HEK293T (cell line): ENCODE data around the gene TAS2R60.
A peak's percentile ranks its signal among the peaks of the same experiment; 100 is the strongest.
"Not testable (repeated sequence)": the region's sequence is repeated elsewhere in the genome, so short reads cannot be mapped to it uniquely, and the experiment has no call there.

Experiments
- CTCF ChIA-PET: fragments of 350-600 bp; formaldehyde crosslinking; extraction: SDS; loops from one replicate; lab custom pipeline; 2021; ENCODE audit warnings: antibody characterized with exemption, inconsistent platforms; lab: Yijun Ruan, JAX
- POLR2A ChIA-PET: fragments of 350-600 bp; formaldehyde crosslinking; extraction: SDS; loops from one replicate; lab custom pipeline; 2020; ENCODE audit warnings: antibody characterized with exemption, inconsistent platforms; lab: Yijun Ruan, JAX
- DNase-seq: peaks from one replicate; pipeline ENCODE4 v3.0.0; 2012; ENCODE audit warnings: mixed read lengths; ENCODE audit errors: extremely low spot score
- ARNT ChIP-seq: fragments of 450-650 bp; IDR thresholded peaks from 2 replicates; pipeline ENCODE4 v1.6.1; 2017; ENCODE audit warnings: mild to moderate bottlenecking
- BHLHE40 ChIP-seq: fragments of 450-650 bp; IDR thresholded peaks from 2 replicates; pipeline ENCODE4 v1.6.1; 2016; ENCODE audit warnings: mild to moderate bottlenecking, moderate library complexity, borderline replicate concordance
- CTBP1 ChIP-seq: fragments of 450-650 bp; IDR thresholded peaks from 2 replicates; pipeline ENCODE4 v1.6.1; 2016; ENCODE audit warnings: borderline replicate concordance
- ELF4 ChIP-seq: fragments of 450-650 bp; IDR thresholded peaks from 2 replicates; pipeline ENCODE4 v1.6.1; 2017; ENCODE audit warnings: antibody characterized with exemption
- FOXA1 ChIP-seq: fragments of 450-650 bp; IDR thresholded peaks from 2 replicates; pipeline ENCODE4 v1.6.1; 2016; ENCODE audit warnings: mild to moderate bottlenecking
- FOXK2 ChIP-seq: fragments of 450-650 bp; IDR thresholded peaks from 2 replicates; pipeline ENCODE4 v1.6.1; 2016; ENCODE audit warnings: mild to moderate bottlenecking
- FOXM1 ChIP-seq: fragments of 450-650 bp; IDR thresholded peaks from 2 replicates; pipeline ENCODE4 v1.6.1; 2017; ENCODE audit warnings: mild to moderate bottlenecking, borderline replicate concordance
- HDGF ChIP-seq: fragments of 450-650 bp; IDR thresholded peaks from 2 replicates; pipeline ENCODE4 v1.6.1; 2017; ENCODE audit warnings: antibody characterized with exemption, borderline replicate concordance
- L3MBTL2 ChIP-seq: fragments of 450-650 bp; conservative IDR thresholded peaks from 2 replicates; pipeline ENCODE4 v1.6.1; 2016; ENCODE audit warnings: mild to moderate bottlenecking
- LEF1 ChIP-seq: fragments of 450-650 bp; IDR thresholded peaks from 2 replicates; pipeline ENCODE4 v1.6.1; 2017; ENCODE audit warnings: mild to moderate bottlenecking, borderline replicate concordance
- NFRKB ChIP-seq: fragments of 450-650 bp; IDR thresholded peaks from 2 replicates; pipeline ENCODE4 v1.6.1; 2016; ENCODE audit warnings: mild to moderate bottlenecking, moderate library complexity
- SP1 ChIP-seq: fragments of 450-650 bp; IDR thresholded peaks from 2 replicates; pipeline ENCODE4 v1.6.1; 2017
- SUZ12 ChIP-seq: fragments of 450-650 bp; IDR thresholded peaks from 2 replicates; pipeline ENCODE4 v1.6.1; 2016; ENCODE audit warnings: mild to moderate bottlenecking
- TARDBP ChIP-seq: fragments of 450-650 bp; IDR thresholded peaks from 2 replicates; pipeline ENCODE4 v1.6.1; 2016
- ZNF384 ChIP-seq: fragments of 450-650 bp; IDR thresholded peaks from 2 replicates; pipeline ENCODE4 v1.6.1; 2016
- TF ChIP-seq, protein P1 (sequence below): fragments of 450-650 bp; IDR thresholded peaks from 2 replicates; pipeline ENCODE4 v1.6.1; 2016

Gene TAS2R60

DNA sequence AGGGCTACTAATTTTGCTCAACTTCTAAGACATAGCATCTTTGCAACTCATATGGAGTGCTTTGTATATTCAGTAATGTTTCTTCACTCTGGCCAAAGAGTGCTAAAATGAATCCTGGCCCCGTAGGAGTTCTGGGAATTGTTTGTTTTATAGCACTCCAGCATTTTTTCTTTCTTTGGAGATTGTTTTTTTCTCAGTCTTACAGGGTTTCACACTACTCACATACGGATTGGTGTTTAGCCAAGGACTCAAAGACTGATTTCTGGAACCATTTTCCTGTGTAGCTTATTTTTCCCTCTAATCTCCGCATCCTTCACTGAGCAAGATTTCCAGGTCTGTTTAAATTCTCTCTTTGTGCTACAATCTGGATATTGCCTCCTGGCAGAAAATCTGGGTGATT is 40.9 kb downstream of the TAS2R60 start:
- POLR2A ChIA-PET, result no interaction called here
- no peak for DNase-seq
- CTCF ChIA-PET, result no interaction called here

DNA sequence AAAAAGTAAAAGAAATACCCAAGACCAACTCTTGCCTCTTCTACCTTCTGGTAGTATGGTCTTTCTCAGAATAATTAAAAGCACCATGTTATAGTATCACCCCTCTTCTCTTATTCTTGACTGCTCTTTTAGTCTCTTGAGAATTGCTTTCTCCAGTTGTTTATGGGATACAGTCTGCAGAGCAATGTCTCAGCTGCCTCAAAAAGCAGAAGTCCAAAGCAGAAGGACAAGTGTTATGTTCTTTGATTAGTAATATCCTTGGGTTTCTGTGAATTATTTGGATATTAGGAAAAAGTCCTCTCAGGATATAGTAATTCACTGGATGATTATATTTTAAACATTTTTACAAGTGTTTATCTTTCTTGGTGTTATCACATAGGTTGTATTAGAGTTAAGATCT is 41.8 kb downstream of the TAS2R60 start:
- CTCF ChIA-PET, result no interaction called here
- POLR2A ChIA-PET, result no interaction called here
- TF ChIP-seq LEF1 (no peak), BHLHE40 (no peak), ZNF384 (no peak), L3MBTL2 (no peak), NFRKB (no peak), FOXM1 (no peak), FOXK2 (no peak), TARDBP (no peak), SP1 (no peak)
- no peak for DNase-seq

More for the DNA sequence above, 40.9 kb downstream of the TAS2R60 start:
- TF ChIP-seq FOXM1 (no peak), NFRKB (no peak), ZNF384 (no peak), SP1 (no peak), HDGF (no peak), L3MBTL2 (no peak), FOXA1 (no peak)
- TF ChIP-seq, protein P1, sequence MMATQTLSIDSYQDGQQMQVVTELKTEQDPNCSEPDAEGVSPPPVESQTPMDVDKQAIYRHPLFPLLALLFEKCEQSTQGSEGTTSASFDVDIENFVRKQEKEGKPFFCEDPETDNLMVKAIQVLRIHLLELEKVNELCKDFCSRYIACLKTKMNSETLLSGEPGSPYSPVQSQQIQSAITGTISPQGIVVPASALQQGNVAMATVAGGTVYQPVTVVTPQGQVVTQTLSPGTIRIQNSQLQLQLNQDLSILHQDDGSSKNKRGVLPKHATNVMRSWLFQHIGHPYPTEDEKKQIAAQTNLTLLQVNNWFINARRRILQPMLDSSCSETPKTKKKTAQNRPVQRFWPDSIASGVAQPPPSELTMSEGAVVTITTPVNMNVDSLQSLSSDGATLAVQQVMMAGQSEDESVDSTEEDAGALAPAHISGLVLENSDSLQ, result no peak

DNA sequence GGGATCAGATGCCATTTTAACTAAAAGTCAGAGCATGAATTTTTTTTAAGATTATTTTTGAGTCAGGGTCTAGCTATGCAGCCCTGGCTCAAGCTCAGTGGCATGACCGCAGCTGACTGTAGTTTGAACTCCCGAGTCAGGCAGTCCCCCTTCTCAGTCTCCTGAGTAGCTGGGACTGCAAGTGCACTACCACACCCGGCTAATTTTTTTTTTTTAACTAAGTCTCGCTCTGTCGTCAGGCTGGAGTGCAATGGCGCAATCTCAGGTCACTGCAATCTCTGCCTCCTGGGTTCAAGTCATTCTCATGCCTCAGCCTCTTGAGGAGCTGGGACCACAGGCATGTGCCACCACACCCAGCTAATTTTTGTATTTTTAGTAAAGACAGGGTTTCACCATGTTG is 42.2 kb downstream of the TAS2R60 start:
- ChIA-PET CTCF (no interaction called here), POLR2A (no interaction called here)
- TF ChIP-seq FOXK2 (no peak), SP1 (no peak), ZNF384 (no peak), ARNT (no peak), CTBP1 (no peak), FOXA1 (no peak), NFRKB (no peak), HDGF (no peak), TARDBP (no peak), BHLHE40 (no peak), ELF4 (no peak), SUZ12 (no peak), L3MBTL2 (no peak), LEF1 (no peak), FOXM1 (no peak)
- TF ChIP-seq, protein P1, result no peak
- no peak for DNase-seq

DNA sequence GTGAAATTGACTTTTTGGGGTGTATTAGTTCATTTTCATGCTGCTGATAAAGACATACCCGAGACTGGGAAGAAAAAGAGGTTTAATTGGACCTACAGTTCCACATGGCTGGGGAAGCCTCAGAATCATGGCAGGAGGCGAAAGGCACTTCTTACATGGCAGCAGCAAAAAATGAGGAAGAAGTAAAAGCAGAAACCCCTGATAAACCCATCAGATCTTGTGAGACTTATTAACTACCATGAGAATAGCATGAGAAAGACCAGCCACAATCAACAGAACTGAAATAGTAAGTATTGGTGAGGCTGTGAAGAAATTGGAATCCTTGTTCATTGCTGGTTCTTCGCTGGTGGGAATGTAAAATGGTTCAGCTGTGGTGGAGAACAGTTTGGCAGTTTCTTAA is 43.0 kb downstream of the TAS2R60 start:
- CTCF ChIA-PET, POLR2A ChIA-PET: not testable (repeated sequence)

DNA sequence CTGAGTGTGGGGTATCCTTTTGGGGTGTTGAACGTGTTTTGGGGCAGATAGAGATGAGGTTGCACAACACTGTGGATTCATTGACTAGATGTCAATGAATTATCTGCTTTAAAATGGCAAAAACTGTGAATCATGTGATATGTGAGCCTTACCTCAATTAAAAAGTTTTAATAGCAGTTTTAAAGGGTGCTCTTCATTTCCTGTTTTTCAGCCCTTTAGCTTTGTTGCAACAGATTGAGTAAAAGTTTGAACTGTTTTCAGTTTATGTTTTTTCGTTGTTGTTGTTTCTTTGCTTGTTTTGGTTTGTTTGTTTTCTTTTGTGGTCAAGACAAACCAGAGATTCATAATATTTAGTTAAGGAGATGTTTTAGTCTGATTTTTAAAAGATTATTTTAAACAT is 43.8 kb downstream of the TAS2R60 start:
- ChIA-PET CTCF (interaction anchor here (0.6 kb wide), 1 partner anchor 15 kb away, joined by 3 read pairs; no protein-coding TSS in a partner anchor), POLR2A (no interaction called here)
- TF ChIP-seq L3MBTL2, result no peak
- no peak for TF ChIP-seq BHLHE40
- TF ChIP-seq FOXK2, result no peak
- no peak for TF ChIP-seq ARNT
- TF ChIP-seq TARDBP, result no peak
- TF ChIP-seq FOXM1, result no peak
- no peak for TF ChIP-seq FOXA1
- TF ChIP-seq, protein P1, result no peak
- TF ChIP-seq ELF4, result no peak
- TF ChIP-seq ZNF384, result no peak
- no peak for TF ChIP-seq CTBP1
- DNase-seq, result no peak

More for the DNA sequence above, 43.0 kb downstream of the TAS2R60 start:
- DNase-seq, result not testable (repeated sequence)

DNA sequence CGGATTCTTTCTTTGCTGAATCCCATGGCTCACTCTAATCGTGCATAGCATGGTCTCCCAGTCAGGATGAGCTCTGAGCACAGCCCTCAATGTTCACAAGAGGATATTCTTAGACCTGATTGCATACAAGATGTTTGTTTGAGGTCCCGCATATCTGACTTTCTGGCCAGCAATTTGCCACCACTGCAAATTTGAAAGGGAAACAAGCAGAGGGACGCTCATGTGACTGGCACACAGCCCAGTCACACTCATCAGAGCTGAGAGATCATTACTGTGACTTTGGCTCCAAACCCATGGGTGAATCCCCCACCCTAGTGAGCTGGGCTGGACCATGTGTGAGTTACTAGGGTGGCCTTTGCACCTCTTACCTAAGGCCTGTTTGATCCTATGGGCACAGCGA is 44.3 kb downstream of the TAS2R60 start:
- no peak for DNase-seq
- POLR2A ChIA-PET, result interaction anchor here (0.8 kb wide), 1 partner anchor 225 kb away, joined by 3 read pairs; the partner anchor contains the start of gene GSTK1
- TF ChIP-seq BHLHE40 (no peak), ZNF384 (no peak)
- CTCF ChIA-PET, result interaction anchor here (0.6 kb wide), 1 partner anchor 15 kb away, joined by 3 read pairs; no protein-coding TSS in a partner anchor

DNA sequence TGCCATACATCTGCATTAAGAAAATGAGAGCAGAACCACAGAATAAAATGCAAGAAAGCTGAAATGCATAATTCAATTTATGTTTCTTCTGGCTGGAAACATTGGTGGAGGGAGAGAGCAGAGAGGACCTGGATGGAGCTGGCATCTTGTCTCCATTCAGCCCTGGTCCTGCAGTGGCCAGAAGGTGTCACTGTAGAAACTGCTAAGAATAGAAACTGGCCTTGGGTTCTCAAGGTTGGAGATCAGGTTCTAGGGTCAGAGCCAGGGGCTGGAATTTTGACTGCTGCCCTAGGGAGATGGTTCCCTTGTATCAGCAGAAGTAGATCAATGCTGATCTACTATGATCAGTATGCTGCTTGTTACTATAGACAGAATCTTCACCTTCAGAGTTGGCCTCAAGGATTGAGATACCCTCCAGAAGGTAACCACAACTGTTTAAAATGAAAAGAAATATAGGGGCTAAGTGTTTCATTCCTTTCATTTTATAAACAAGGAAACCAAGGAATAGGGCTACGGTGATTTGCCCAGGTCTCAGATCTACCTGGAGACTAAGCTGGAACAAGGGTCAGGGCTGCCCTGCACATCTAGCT is 47.6 kb downstream of the TAS2R60 start:
- TF ChIP-seq HDGF (no peak), BHLHE40 (no peak), CTBP1 (no peak)
- ChIA-PET POLR2A (no interaction called here), CTCF (interaction anchor here (0.7 to 1.4 kb wide), 3 partner anchors 8 to 26 kb away, joined by 3 to 4 read pairs (median 4); no protein-coding TSS in a partner anchor)
- DNase-seq, result peak; percentile 52
